ENCODE data around the gene OR5AU1. TPM values are rescaled to one million over a fixed set of nuclear protein-coding genes. Genes with fewer than 3 reads are reported as not detected.

The OR5AU1 gene
- polyA plus RNA-seq (2012; ENCODE audit: insufficient read depth, insufficient read length): not detected

DNA sequence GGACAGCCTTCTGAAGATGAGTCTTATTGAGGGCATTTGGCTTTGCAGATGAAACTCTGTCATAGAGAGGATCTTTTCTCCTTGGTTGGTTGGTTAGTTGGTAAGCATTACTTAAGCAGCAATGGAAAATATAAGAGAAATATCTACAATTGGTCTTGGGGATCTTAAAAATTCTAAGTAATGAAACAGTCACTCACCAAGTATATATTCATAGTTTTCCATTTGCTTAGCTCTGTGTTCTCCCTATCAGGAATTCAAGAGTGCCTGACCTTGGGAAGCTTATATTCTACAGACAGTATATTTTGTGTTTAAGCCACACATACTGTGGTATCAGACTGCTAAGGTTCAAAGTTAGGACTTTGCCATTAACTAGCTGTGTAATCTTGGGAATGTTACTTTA lies at the start of gene OR5AU1:
Gene OR5AU1 (minus strand): TSS at position 101 of the 400 bp plus-strand sequence. CDS start 191 bp downstream, outside the sequence.
- H3K4me3 ChIP-seq (ENCODE audit: low read length): no peak within 1 kb of the TSS
- DNase-seq (ENCODE audit: low read depth, low spot score): no peak

- no peak overlapping the region for H3K4me3 ChIP-seq (ENCODE audit: low read length)
- no peak for DNase-seq (ENCODE audit: low read depth, low spot score)
Observed at GRCh38 chr14:21205026-21205677, 49.3 kb upstream of the OR5AU1 start.

DNA sequence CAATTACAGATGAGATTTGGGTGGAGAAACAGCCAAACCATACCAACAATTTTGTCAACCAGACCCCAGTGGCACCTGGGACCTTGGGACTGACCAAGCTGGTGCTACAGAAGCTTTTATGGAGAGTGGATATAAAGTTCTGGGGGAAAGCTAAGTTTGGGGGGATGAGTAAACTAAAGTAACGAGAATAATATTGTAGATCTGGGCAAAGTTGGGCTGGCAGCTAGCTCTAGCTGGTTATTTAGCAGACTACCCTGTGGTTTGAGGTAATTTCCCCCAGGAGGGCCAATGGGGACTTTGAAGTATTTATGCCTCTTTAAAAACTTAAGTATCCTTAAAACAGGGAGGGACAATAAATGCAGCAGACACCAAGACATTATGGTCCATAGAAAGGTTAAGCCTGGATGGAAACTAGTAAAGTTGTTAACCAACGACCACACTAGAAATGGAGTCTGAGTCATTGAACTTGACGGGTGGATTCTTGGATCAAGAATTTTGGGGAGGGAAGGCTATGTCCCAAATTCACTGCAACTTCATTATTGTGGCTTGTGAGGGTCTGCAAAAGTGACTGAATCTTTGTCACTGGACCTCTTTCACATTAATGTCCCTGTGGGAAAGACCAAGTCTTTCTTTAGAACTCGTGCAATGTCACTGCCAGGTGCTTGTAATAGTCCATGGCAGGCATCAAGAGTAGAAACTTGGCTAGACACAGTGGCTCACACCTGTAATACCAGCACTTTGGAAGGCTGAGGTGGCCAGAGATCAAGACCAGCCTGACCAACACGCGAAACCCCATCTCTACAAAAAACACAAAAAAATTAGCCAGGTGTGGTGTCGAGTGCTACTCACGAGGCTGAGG lies 48.5 kb upstream of the OR5AU1 start:
- no peak overlapping the region for H3K4me3 ChIP-seq (ENCODE audit: low read length)
- no peak for DNase-seq (ENCODE audit: low read depth, low spot score)

- no peak overlapping the region for H3K4me3 ChIP-seq (ENCODE audit: low read length)
- DNase-seq (ENCODE audit: low read depth, low spot score): no peak
Observed at GRCh38 chr14:21203470-21204166, 47.8 kb upstream of the OR5AU1 start.

- no peak for DNase-seq (ENCODE audit: low read depth, low spot score)
- no peak overlapping the region for H3K4me3 ChIP-seq (ENCODE audit: low read length)
Observed at GRCh38 chr14:21202463-21203358, 46.8 kb upstream of the OR5AU1 start.

DNA sequence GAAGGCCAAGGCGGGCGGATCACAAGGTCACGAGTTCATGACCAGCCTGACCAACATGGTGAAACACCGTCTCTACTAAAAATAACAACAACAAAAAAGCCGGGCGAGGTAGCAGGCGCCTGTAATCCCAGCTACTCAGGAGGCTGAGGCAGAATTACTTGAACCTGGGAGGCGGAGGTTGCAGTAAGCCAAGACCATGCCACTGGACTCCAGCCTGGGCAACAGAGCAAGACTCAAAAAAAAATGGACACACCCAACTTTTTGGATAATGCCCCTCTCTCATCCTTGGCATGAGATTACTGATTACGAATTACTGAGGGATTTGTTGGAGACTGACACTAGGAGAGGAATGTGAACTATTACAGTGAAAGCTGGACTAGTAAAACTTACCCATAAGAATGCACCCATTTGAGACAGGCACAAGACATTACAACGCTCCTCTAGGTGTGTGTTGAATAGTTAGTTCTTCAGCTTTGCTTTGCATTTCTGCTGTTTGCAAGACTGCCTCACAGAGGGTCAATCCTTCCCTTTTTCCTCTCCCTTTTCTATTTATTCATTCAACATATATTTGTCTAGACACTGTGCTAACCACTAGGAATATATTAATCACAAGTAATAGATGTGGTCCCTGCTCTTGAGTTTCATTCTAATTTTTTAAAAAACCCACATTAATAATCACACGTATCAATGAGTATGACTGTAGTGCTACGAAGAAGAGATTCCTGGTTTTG lies 46.0 kb upstream of the OR5AU1 start:
- H3K4me3 ChIP-seq (ENCODE audit: low read length): no peak overlapping the region
- DNase-seq (ENCODE audit: low read depth, low spot score): no peak

GRCh38 chr14:21200752-21201461 lies 45.0 kb upstream of the OR5AU1 start:
- no peak for DNase-seq (ENCODE audit: low read depth, low spot score)
- H3K4me3 ChIP-seq (ENCODE audit: low read length): no peak overlapping the region

DNA sequence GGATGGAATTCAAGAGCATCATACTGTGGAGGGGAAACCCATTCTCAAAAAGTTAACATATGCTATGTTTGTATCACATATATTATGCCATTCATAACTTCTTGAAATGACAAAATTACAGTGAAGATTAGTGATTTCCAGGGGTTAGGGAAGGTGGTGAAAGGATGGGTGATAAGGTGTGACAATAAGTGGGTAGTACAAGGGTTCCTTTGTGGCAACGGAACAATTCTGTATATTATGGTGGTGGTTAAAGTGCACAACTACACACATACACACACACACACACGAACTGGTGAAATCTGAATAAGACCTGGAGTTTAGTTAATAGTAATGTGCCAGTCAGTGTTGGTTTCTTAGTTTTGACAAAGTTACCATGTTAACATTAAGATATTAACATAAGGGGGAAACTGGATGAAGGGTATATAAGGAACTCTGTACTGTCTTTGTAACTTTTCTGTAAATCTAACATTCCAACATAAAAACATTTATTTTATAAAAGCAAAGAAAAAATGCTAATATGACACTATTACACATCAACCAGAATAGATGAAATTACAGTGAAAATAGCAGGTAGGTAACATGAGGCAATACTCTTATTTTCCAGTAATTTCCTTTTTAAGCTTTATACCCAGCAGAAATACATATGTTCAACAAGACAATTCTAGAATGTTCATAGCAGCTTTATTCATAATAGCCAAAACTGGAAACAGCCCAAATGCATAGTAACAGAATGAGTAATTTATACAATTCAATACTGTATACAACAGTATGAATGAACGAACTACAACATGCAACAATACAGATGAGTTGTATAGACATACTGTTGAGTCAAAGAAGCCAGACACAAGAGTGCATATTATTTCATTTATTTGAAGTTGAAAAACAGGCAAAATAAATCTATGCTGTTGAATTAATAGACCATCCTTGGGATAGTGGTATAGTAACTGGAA lies 44.0 kb upstream of the OR5AU1 start:
- no peak for DNase-seq (ENCODE audit: low read depth, low spot score)
- no peak overlapping the region for H3K4me3 ChIP-seq (ENCODE audit: low read length)

DNA sequence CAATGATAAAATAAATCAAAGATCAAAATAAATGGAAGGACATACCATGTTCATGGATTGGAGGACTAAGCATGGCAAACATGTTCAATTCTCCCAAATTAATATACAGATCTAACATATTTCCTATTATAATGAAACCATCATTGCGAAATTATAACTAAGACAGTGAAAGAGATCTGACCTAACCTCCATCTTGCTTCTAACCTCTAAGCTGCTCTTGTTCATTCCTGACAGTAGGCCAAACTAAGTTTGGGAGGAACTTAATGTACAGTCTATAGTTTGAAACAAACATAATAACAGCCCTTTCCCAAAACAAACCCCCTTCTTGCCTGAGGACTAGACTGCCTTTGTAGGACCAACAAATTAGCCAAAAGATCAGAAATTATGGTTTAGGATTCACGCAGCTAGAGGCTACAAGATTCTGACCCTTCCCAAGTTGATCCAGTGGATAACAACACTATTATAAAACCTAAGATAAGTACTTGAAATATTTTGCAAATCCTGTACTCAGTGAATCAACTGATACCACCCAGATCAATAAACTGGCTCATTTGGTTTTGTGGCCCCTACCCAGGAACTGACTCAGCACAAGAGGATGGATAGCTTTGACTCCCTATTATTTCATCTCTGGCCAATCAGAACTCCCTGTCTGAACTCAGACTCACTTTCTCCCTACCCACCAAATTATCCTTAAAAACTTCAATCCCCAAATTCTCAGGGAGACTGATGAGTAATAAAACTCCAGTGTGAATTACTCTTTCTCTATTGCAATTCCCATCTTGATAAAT lies 41.7 kb upstream of the OR5AU1 start:
- no peak for DNase-seq (ENCODE audit: low read depth, low spot score)
- no peak overlapping the region for H3K4me3 ChIP-seq (ENCODE audit: low read length)

GRCh38 chr14:21194597-21194996 lies 38.7 kb upstream of the OR5AU1 start:
- DNase-seq (ENCODE audit: low read depth, low spot score): no peak
- no peak overlapping the region for H3K4me3 ChIP-seq (ENCODE audit: low read length)

DNA sequence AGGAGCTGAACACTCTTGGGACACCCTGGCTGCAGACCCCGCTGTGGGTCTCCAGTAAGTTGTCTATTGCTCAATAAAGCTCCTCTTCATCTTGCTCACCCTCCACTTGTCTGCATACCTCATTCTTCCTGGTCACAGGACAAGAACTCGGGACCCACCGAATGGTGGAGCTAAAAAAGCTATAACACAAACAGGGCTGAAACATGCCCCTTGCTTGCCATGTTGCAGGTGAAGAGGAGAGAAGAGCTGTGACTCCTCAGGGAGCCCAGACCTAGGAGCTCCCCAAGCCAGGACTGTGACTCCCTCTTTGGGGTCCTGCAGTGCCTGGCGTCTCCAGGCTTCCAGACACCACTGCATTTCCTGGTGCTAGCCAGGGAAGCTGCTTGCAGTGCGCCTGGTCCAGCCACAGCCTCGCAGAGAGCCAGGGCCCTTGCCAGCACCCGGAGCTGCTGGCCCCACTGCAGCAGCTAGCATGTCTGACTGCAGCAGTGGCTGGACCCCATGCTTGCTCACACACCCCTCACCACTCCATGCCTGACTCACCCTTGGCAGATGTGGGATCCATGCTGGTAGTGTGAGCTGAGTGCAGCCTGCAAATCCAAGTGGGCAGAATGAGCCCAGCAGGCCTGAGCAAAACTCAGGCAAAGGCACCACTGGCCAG lies 37.1 kb upstream of the OR5AU1 start:
- H3K4me3 ChIP-seq (ENCODE audit: low read length): no peak overlapping the region
- no peak for DNase-seq (ENCODE audit: low read depth, low spot score)

GRCh38 chr14:21192447-21192822 lies 36.6 kb upstream of the OR5AU1 start:
- H3K4me3 ChIP-seq (ENCODE audit: low read length): peak overlapping the region; percentile 52
- DNase-seq (ENCODE audit: low read depth, low spot score): no peak

DNA sequence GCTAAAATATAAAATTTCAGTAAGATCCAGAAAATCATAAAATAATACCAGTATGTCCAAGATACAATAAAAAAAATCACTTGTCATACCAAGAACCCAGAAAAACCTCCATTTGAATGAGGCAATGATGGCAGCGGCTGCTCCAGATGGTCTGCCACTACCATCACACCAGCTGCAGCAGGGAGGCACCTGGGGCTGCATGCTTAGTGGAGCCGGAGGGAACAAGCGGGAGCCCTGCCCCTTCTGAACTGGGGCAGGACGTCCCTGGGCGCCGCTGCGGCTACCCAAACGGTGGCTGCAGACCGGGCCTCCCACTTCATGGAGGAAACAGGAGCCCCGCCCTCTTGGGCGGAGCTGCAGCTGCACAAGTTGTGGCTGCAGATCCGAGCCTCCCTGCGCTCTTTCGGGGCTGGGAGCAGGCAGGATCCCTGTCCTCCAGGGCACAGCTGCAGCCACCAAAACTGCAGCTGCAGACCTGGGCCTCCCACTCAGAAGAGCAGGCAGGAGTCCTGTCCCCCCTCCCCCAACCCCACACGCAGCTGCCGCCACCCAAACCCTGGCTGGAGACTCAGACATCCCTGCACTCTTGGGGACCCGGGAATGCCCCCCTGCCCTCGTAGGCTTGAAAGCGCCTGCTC lies 36.1 kb upstream of the OR5AU1 start:
- peak overlapping the region; percentile 52 for H3K4me3 ChIP-seq (ENCODE audit: low read length)
- DNase-seq (ENCODE audit: low read depth, low spot score): peak; percentile 83

DNA sequence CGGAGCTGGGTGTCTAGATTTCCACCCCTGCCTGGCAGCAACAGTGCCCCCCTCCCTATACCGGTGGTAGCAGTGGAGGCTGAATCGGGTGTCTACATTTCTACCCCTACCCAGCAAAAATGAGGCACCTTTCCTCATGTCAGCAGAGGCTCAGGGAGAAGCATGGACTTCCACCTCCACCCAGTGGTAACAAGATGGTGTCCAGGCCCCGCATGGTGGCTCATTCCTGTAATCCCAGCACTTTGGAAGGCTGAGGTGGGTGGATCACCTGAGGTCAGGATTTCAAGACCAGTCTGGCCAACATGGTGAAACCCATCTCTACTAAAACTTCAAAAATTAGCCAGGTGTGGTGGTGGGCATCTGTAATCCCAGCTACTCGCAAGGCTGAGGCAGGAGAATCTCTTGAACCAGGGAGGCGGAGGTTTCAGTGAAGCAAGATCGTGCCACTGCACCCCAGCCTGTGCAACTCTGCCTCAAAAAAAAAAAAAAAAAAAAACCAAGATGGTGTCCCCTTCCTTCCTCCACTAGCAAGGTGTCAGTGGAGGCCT lies 35.5 kb upstream of the OR5AU1 start:
- peak overlapping the region; percentile 52 for H3K4me3 ChIP-seq (ENCODE audit: low read length)
- no peak for DNase-seq (ENCODE audit: low read depth, low spot score)

DNA sequence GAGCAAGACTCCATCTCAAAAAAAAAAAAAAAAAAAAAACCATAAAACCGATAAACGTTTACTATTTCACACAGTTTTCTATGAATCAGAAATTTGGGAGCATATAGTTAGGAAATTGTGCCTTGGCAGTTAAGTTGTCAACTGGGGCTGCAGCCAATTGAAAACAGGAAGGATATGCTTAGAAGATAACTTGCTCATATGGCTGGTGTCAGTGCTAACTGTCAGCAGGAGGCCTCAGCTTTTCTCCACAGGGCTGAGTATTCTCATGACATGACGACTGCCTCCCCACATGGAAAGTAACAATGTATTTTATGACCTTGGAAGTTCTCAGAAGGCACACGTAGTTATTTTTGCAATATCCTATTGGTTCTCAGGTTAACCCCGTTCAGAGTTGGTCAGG lies 29.6 kb upstream of the OR5AU1 start:
- H3K4me3 ChIP-seq (ENCODE audit: low read length): no peak overlapping the region
- no peak for DNase-seq (ENCODE audit: low read depth, low spot score)
